Subcutaneous abdominal adipose tissue (tissue), 5 donors: Measurements from ENCODE around the gene SMTNL2.
A peak's percentile ranks its signal among the peaks of the same experiment; 100 is the strongest.

Experiments
- H3K27ac ChIP-seq: one replicate; pipeline ENCODE4 v1.7.0; 2013; ENCODE audit warnings: low read depth, mild to moderate bottlenecking, inconsistent platforms, low read length, moderate library complexity
- H3K27me3 ChIP-seq, 5 donors: one replicate each; pipeline ENCODE4 v1.7.0; 2013; ENCODE audit warnings: low read length in 5 of 5, inconsistent platforms in 1 of 5; ENCODE audit not compliant: control insufficient read depth in 5 of 5, insufficient read depth in 4 of 5
- H3K36me3 ChIP-seq, 5 donors: one replicate each; pipeline ENCODE4 v1.7.0; 2013; ENCODE audit warnings: low read length in 5 of 5; ENCODE audit not compliant: control insufficient read depth in 5 of 5, insufficient read depth in 5 of 5
- H3K4me1 ChIP-seq, 5 donors: one replicate each; pipeline ENCODE4 v1.7.0; 2013; ENCODE audit warnings: low read length in 5 of 5, mild to moderate bottlenecking in 3 of 5, moderate library complexity in 1 of 5; ENCODE audit not compliant: control insufficient read depth in 5 of 5, insufficient read depth in 5 of 5
- H3K4me3 ChIP-seq, 5 donors: one replicate each; pipeline ENCODE4 v1.7.0; 2013; ENCODE audit warnings: low read length in 5 of 5, low read depth in 1 of 5
- H3K9ac ChIP-seq, 5 donors: one replicate each; pipeline ENCODE4 v1.7.0; 2013; ENCODE audit warnings: low read length in 5 of 5, mild to moderate bottlenecking in 4 of 5, moderate library complexity in 3 of 5
- H3K9me3 ChIP-seq, 5 donors: one replicate each; pipeline ENCODE4 v1.7.0; 2013; ENCODE audit warnings: low read length in 5 of 5; ENCODE audit not compliant: control insufficient read depth in 5 of 5
- donor health status: healthy.
- donor health status: healthy.
- donor health status: healthy.
- donor health status: healthy.
- donor health status: healthy.

The SMTNL2 gene

DNA sequence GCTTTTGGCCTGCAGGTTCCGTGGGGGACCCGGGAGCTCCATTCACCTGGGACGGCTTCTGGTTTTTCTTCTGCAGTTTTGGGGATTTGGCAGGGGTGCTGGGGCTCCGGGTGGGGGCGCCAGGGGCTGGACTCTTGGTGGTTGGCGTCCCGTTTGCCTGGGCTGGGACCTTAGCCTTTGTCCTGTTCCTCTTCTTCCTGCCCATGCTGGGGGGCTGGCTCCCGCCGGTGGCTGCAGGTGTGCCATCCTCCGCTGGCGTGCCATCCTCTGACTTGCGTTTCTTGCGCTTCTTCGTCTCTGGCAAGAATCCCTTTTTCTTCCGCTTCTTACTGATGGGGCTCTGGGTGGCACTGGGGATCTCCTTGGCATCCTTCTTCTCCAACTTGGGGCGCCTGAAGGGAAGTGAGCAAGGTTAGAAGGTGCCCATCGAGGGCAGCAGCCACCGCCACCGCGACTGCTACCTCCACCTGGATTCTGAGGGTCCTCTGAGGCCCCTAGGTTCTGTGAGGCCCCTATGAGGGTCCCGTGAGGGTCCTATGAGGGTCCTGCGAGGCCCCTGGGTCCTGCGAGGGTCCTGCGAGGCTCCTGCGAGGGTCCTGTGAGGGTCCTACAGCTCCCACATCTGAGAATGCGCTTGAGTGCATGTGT, 44.6 kb upstream of the SMTNL2 start:
- no peak overlapping the region for H3K4me3 ChIP-seq
- H3K27me3 ChIP-seq: no peaks in the 10 kb centered on the region
- peaks cover 0 to 72% (median 59%) of the 10 kb centered on the region in 5 donors for H3K36me3 ChIP-seq
- peaks cover 14 to 71% (median 47%) of the 10 kb centered on the region in 5 donors for H3K4me1 ChIP-seq
- no peak overlapping the region for H3K27ac ChIP-seq
- no peaks in the 10 kb centered on the region for H3K9me3 ChIP-seq
- no peak overlapping the region for H3K9ac ChIP-seq

DNA sequence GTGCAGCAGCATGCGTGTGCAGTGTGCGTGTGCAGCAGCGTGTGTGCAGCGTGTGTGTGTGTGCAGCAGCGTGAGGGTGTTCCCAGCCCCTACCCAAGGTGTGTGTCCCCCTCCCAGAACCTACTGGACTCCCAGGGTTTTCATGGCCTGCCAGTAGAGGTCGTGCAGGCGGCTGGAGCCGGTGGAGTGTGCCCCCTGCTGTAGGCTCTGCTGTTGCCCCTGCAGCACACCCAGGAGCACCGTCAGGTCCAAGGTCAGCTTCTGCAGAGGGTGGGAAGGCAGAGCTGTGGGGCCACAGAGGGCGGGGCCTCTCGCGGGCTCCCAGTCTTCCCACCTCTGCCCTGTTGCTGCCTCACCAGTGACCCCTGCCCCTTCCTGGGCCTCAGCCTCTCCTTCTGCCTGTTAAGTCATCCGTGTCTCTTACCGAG, 44.1 kb upstream of the SMTNL2 start:
- no peak overlapping the region for H3K9ac ChIP-seq
- no peaks in the 10 kb centered on the region for H3K9me3 ChIP-seq
- H3K27ac ChIP-seq: no peak overlapping the region
- peak overlapping the region in 1 of 5 donors; percentile 9 for H3K4me3 ChIP-seq
- H3K36me3 ChIP-seq: peaks cover 0 to 77% (median 60%) of the 10 kb centered on the region in 5 donors
- peaks cover 14 to 66% (median 46%) of the 10 kb centered on the region in 5 donors for H3K4me1 ChIP-seq
- H3K27me3 ChIP-seq: no peaks in the 10 kb centered on the region

DNA sequence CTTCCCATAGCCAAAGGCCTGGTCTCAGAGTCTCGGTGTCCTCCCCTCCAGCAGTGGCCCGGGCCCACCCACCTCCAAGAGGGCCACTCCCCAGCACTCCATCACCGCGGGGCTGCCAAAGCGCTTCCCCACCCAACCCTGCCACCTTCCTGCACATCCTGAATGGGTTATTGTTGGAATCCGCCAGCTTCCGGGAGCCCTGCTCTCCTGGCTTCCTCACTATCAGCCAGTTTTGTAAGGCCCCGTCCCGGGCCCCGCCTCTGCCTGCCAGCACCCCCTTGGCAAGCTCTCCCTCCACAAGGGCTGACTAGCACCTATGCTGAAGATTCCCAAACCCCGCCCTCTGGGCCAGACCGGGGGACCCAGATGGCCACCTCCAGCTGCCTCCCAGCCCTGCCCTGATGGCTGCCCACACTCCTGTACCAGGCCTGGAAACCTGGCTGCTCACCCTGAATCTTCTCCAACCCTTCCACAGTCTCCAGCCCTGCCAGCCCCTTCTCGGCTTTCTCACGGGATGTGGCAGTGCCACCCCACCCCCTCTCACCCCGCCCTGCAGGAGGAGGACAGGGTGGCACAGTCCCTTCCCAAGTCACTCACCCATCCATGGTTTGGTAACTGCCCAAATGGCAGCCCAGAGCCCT, 43.5 kb upstream of the SMTNL2 start:
- Histone ChIP-seq H3K9ac (no peak overlapping the region), H3K4me3 (peak overlapping the region in 2 of 5 donors; percentile 6 to 9), H3K27ac (no peak overlapping the region), H3K9me3 (no peaks in the 10 kb centered on the region), H3K4me1 (peaks cover 14 to 61% (median 40%) of the 10 kb centered on the region in 5 donors), H3K27me3 (no peaks in the 10 kb centered on the region), H3K36me3 (peaks cover 0 to 82% (median 65%) of the 10 kb centered on the region in 5 donors)

DNA sequence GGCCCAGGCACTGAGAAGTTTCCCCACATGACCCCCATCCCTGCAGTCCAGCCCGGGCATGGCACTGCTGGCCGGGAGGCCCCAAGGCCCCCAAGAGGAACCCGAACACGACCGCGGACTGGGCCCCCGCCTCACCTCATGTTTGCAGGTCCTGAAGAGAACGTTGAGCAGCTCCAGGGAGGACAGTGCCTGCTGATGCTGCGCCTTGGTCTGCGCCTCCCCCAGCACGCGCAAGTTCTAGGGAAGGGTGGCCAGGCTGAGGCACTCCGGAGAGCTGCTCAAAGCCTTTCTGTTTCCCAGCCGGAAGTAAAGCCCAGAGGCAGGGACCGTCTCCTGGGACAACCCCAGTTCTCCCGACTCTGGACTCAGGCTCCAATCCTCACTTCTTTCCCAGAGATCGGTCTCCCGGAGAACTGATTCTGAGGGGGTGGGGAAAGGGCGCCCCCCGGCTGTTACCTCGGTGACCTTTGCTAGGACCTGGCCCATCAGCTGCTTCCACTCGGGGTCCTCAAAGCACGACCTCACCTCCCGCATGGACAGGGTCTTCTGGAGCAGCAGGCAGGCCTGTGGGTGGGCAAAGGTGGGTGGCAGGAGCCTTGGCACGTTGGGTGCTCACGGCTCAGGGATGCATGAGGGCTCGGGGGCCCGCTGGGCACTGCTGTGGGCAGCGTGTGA, 42.9 kb upstream of the SMTNL2 start:
- Histone ChIP-seq H3K27ac (no peak overlapping the region), H3K36me3 (peaks cover 0 to 89% (median 67%) of the 10 kb centered on the region in 5 donors), H3K4me1 (peaks cover 12 to 55% (median 34%) of the 10 kb centered on the region in 5 donors), H3K9me3 (no peaks in the 10 kb centered on the region), H3K27me3 (no peaks in the 10 kb centered on the region), H3K9ac (no peak overlapping the region), H3K4me3 (no peak overlapping the region)

DNA sequence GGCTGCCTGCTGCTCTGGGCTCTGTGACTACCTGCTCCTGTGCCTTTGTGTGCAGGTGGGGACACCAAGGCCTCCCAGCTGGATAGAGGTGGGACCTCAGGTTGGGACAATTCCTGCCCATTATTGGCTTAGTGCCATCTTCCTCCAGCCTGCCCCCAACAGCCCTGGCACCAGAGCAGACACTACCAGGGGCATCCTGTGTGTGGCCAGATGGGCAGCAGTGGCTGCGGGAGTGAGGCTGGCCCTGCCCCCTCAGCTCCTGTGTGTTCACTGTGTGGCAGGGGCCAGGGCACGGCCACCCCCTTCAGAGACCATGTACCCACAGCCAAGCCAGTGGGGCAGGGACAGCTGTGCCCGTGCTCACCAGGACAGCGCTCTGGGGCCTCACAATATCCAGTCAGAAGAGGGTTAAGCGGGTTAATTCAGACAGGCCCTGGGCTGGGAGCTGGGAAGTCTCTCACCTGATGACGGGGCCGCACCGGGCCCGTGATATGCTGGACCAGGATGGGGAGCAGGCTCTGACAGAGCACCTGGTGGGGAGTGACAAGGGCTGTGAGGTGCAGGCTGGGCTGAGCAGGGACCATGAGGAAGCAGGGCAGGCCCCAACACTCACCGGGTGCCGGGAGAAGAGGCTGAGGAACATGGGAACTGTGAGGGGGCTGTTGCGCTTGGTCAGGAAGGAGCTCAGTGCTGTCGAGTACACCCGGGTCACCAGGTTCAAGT, 42.2 kb upstream of the SMTNL2 start:
- Histone ChIP-seq H3K27me3 (no peaks in the 10 kb centered on the region), H3K4me3 (no peak overlapping the region), H3K9ac (no peak overlapping the region), H3K4me1 (peaks cover 7 to 48% (median 27%) of the 10 kb centered on the region in 5 donors), H3K9me3 (no peaks in the 10 kb centered on the region), H3K27ac (no peak overlapping the region), H3K36me3 (peaks cover 0 to 96% (median 71%) of the 10 kb centered on the region in 5 donors)

DNA sequence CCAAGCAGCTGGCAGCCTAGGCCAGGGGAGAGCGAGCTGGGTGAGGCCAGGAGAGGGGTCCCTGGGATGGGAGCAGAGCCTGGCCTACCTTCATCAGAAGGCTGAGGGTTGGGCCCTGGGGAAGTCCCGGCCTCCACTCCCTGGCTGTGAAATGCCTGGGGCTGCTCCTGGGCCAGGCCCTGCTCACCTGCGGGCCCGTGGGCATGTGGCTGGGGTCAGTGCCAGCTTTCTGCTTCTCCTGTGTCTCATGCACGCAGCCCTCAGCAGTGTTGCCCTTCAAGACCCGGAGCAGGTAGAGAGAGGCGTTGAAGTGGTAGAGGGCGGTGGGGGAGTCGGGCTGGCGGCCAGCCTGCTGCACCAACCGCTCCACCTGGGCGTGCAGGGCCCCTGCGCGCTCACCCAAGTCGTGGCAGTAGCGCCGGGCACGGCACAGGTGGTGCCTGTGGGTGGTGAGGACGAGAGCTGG, 41.6 kb upstream of the SMTNL2 start:
- Histone ChIP-seq H3K27me3 (no peaks in the 10 kb centered on the region), H3K9ac (no peak overlapping the region), H3K4me3 (no peak overlapping the region), H3K9me3 (no peaks in the 10 kb centered on the region), H3K4me1 (peaks cover under 1 to 42% (median 21%) of the 10 kb centered on the region in 5 donors), H3K36me3 (peaks cover 0 to 99% (median 77%) of the 10 kb centered on the region in 5 donors), H3K27ac (no peak overlapping the region)

DNA sequence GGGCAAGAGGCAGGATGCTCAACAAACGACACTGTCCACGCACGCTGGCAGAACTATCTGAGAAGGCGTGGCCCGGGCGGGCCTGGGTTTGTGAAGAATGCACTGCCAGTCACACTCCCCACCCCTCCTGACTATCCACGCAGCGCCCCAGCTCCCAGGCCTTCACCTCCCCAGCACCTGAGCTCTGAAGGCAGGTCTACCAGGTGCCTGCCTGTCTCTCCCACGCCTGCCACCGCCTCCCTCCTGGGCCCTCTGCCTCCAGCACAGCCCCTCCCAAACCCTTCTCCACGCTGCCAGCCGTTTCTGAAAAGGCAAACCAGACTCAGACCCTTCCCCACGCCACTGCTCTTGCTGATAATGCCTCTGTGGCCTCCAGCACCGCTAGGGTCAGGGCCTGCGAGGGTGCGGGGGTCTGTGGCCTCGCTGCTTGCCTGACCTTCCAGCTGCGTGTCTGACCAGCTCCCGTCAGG, 40.7 kb upstream of the SMTNL2 start:
- Histone ChIP-seq H3K9ac (no peak overlapping the region), H3K27ac (no peak overlapping the region), H3K4me1 (peaks cover 0 to 34% (median 13%) of the 10 kb centered on the region in 5 donors), H3K4me3 (no peak overlapping the region), H3K9me3 (no peaks in the 10 kb centered on the region), H3K27me3 (no peaks in the 10 kb centered on the region), H3K36me3 (peaks cover 0 to 99% (median 85%) of the 10 kb centered on the region in 5 donors)

DNA sequence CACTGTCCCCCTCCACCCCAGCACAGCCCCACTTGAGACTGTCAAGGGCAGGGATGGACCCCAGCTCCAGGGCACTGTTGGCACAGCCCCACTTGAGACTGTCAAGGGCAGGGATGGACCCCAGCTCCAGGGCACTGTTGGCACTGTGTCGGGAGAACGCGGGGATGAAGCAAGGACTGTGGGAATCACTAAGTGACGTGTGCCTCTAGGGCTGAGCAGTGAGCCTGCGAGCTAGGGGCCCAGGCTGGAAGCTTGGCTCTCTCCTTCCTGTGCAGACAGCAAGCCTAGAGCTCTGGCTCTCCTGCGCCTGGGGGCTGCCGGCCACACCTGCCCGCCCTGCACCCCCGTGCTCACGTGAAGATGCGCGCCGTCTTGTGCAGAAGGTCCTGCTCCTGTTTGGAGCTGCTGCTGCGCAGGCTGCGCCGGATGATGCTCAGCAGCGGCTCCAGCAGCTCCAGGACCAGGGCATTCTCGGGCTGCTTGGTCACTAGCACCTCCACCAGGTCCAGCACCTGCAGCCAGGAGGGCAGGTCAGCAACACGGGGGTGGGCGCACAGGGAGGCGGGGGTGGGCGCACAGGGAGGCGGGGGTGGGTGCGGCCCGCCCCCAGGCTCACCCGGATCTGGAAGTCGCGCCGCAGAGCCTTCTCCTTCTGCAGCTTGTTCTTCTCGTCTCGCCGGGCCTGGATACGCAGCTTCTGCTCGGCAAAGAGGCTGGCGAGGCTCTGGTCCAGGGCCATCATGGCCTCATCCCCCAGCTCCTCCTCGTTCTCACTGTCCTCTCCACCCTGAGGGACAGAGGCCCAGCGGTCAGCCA, 40.0 kb upstream of the SMTNL2 start:
- peaks cover 0 to 26% (median 11%) of the 10 kb centered on the region in 5 donors for H3K4me1 ChIP-seq
- H3K27me3 ChIP-seq: no peaks in the 10 kb centered on the region
- H3K4me3 ChIP-seq: no peak overlapping the region
- no peaks in the 10 kb centered on the region for H3K9me3 ChIP-seq
- peaks cover 0 to 99% (median 88%) of the 10 kb centered on the region in 5 donors for H3K36me3 ChIP-seq
- H3K27ac ChIP-seq: no peak overlapping the region
- H3K9ac ChIP-seq: no peak overlapping the region

DNA sequence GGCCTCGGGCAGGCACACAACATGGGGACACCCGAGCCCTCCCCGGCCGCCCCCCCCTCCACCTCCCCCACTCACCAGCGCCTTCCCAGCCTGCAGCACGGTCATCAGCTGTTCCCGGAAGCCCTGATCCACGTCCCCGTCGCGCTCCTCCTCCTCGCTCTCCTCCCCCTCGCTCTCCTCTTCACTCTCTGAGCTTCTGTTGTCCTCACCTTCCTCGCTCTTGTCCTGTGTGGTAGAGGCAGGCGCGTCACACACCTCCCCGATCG, 39.4 kb upstream of the SMTNL2 start:
- H3K27ac ChIP-seq: no peak overlapping the region
- no peaks in the 10 kb centered on the region for H3K9me3 ChIP-seq
- H3K4me1 ChIP-seq: peaks cover 0 to 22% (median 11%) of the 10 kb centered on the region in 5 donors
- H3K9ac ChIP-seq: no peak overlapping the region
- no peaks in the 10 kb centered on the region for H3K27me3 ChIP-seq
- peaks cover 0 to 99% (median 88%) of the 10 kb centered on the region in 5 donors for H3K36me3 ChIP-seq
- H3K4me3 ChIP-seq: no peak overlapping the region
